ENCODE measurements around the gene SPRED3. TPM values are rescaled to one million over a fixed set of nuclear protein-coding genes. Genes with fewer than 3 reads are reported as not detected.
"Not testable (repeated sequence)": the region's sequence is repeated elsewhere in the genome, so short reads cannot be mapped to it uniquely, and the experiment has no call there.

The SPRED3 gene
- total RNA-seq (1 to 10 TPM in 3 of 6 donors, under 1 TPM in 3; 0.37 to 3.1 (median 0.96) TPM), polyA plus RNA-seq (1 to 10 TPM in 1 of 2 donors, under 1 TPM in 1; 0.80 to 5.2 TPM)

GRCh38 chr19:38388349-38389100 lies at the start of gene SPRED3:
TSS of gene SPRED3 (plus strand) at chr19:38388697. CDS start at chr19:38390303, 1,606 bp downstream.
- FAIRE-seq (no peak), ATAC-seq (peak; percentile 41 to 42 (median 42)), DNase-seq (peak in 3 of 6 donors; percentile 43 to 74 (median 67))
- H3K27me3 ChIP-seq, result no peaks in the 10 kb centered on the region
- TF ChIP-seq CTCF (IDR thresholded peaks at IDR 0.05), result no peak
- no peaks in the 10 kb centered on the region for H3K9me3 ChIP-seq
- intact Hi-C loops (cut with DNase I), result no loop called here
- peaks cover 0 to 2% (median 0%) of the 10 kb centered on the region in 3 donors for H3K36me3 ChIP-seq
- peaks cover 0 to 11% (median 0%) of the 10 kb centered on the region in 3 donors for H3K4me1 ChIP-seq
- 1 to 2% methylated on average over 22 to 46 of the region's 46 CpGs for WGBS, 2 donors
- peak within 1 kb of the TSS in 2 of 4 donors; percentile 15 to 47 for H3K27ac ChIP-seq
- peak within 1 kb of the TSS; percentile 20 to 53 (median 33) for H3K4me3 ChIP-seq

GRCh38 chr19:38339011-38339410 lies 49.5 kb upstream of the SPRED3 start:
- DNase-seq; ATAC-seq; H3K36me3 ChIP-seq; H3K27me3 ChIP-seq; H3K4me1 ChIP-seq; H3K27ac ChIP-seq; H3K9me3 ChIP-seq; FAIRE-seq; intact Hi-C loops (cut with DNase I); H3K4me3 ChIP-seq: not testable (repeated sequence)
- 54 to 60% methylated on average over 4 of the region's 4 CpGs for WGBS, 2 donors

GRCh38 chr19:38340927-38341326 lies 47.6 kb upstream of the SPRED3 start:
- DNase-seq, result no peak
- no peak overlapping the region for H3K4me3 ChIP-seq
- no peak for TF ChIP-seq CTCF (IDR thresholded peaks at IDR 0.05)
- ATAC-seq, result no peak
- no peaks in the 10 kb centered on the region for H3K27me3 ChIP-seq
- no peak for FAIRE-seq
- H3K36me3 ChIP-seq, result no peaks in the 10 kb centered on the region
- no peaks in the 10 kb centered on the region for H3K9me3 ChIP-seq
- no peak overlapping the region for H3K27ac ChIP-seq
- H3K4me1 ChIP-seq, result no peaks in the 10 kb centered on the region
- 87 to 94% methylated on average over 2 of the region's 2 CpGs for WGBS, 2 donors
- intact Hi-C loops (cut with DNase I), result no loop called here

GRCh38 chr19:38346837-38347236 lies 41.7 kb upstream of the SPRED3 start:
- intact Hi-C loops (cut with DNase I), result no loop called here
- FAIRE-seq (no peak), DNase-seq (no peak), ATAC-seq (no peak)
- Histone ChIP-seq H3K4me1 (no peaks in the 10 kb centered on the region), H3K36me3 (no peaks in the 10 kb centered on the region), H3K27me3 (no peaks in the 10 kb centered on the region), H3K4me3 (no peak overlapping the region), H3K9me3 (no peaks in the 10 kb centered on the region), H3K27ac (no peak overlapping the region)
- WGBS, 2 donors, result 72 to 78% methylated on average over 4 of the region's 4 CpGs
- TF ChIP-seq CTCF (IDR thresholded peaks at IDR 0.05), result no peak

- Histone ChIP-seq H3K36me3 (no peaks in the 10 kb centered on the region), H3K27ac (no peak overlapping the region), H3K27me3 (no peaks in the 10 kb centered on the region), H3K9me3 (no peaks in the 10 kb centered on the region), H3K4me1 (no peaks in the 10 kb centered on the region), H3K4me3 (no peak overlapping the region)
- intact Hi-C loops (cut with DNase I), result no loop called here
- FAIRE-seq (no peak), ATAC-seq (no peak), DNase-seq (no peak)
- TF ChIP-seq CTCF (IDR thresholded peaks at IDR 0.05), result no peak
- WGBS, 2 donors, result 65 to 78% methylated on average over 3 of the region's 3 CpGs
Observed at GRCh38 chr19:38350883-38351282, 37.6 kb upstream of the SPRED3 start.
